Activated naive CD4-positive, alpha-beta T cell treated with anti-CD3 and anti-CD28 coated beads, Interleukin-2, amount 50 U/mL, for 72 hours (primary cell): ENCODE measurements around the gene PTPRD. TPM values are rescaled to one million over a fixed set of nuclear protein-coding genes. Genes with fewer than 3 reads are reported as not detected.
A peak's percentile ranks its signal among the peaks of the same experiment; 100 is the strongest.

Experiments used
- ATAC-seq, 2 donors: fragments of 150-1000 bp; cut with Tn5 transposase; 2 replicates each; pipeline ENCODE4 v1.10.0; 2021; ENCODE audit warnings: mild to moderate bottlenecking in 2 of 2, moderate library complexity in 2 of 2
- DNase-seq, 2 donors: peaks; one replicate each; pipeline ENCODE4 v3.0.0; 2021 to 2022; ENCODE audit warnings: low spot score in 2 of 2
- H3K27ac Mint-ChIP-seq, 2 donors: one replicate each; pipeline ENCODE4 v1.8.0; 2022; ENCODE audit warnings: mild to moderate bottlenecking in 2 of 2, mixed read lengths in 2 of 2
- H3K36me3 Mint-ChIP-seq, 2 donors: one replicate each; pipeline ENCODE4 v1.8.0; 2022; ENCODE audit warnings: mixed read lengths in 2 of 2
- H3K9me3 Mint-ChIP-seq, 2 donors: one replicate each; pipeline ENCODE4 v1.8.0; 2022; ENCODE audit warnings: mixed read lengths in 2 of 2
- total RNA-seq, 2 donors: library from RNA; stranded (reverse); gene quantifications; one replicate each; pipeline ENCODE4 v1.2.3, GENCODE V29; 2022

The PTPRD gene
- total RNA-seq, 2 donors from 2014 or later, result not detected

DNA sequence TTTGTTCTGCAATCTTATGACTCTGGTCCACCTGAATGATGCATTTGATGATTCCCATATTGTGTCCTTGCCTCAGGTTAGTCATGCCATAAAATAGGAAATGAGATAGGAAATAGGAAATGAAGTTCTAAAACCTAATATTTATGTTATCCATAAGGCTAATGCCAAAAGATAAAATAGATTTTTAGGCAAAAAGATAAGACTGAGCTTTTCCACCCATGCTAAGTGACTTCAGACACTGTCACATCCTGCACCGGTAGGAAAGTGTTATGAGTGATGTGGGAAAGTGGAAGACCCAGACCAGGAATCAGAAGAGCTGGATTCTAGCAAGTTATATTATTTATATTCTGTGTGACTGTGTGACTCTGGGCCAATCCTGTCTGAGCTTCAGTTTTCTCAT is 2212.4 kb downstream of the PTPRD start:
- H3K9me3 Mint-ChIP-seq, result no peaks in the 10 kb centered on the region
- no peak for DNase-seq
- no peak for ATAC-seq
- no peaks in the 10 kb centered on the region for H3K36me3 Mint-ChIP-seq
- no peak overlapping the region for H3K27ac Mint-ChIP-seq

DNA sequence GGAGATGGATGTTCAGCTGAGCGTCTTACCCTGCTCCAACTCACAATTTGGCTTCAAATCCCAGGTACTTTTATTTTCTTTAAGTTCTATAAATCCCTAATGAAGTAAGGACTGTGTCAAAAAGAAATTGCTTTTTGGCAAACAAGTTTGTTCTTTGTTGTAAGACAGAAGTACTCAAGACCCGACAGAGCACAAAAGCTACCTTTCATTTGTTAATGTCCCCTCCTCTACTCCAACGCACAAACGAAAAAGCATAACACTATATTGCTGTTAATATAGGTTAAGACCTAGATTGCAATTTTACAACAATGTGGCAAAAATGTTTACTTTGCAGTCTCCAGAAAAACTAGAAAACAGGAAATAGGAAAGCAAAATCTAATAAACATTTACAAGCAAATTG is 2217.8 kb downstream of the PTPRD start:
- Mint-ChIP-seq H3K27ac (no peak overlapping the region), H3K9me3 (peaks cover 0 to 6% of the 10 kb centered on the region in 2 donors), H3K36me3 (no peaks in the 10 kb centered on the region)
- no peak for DNase-seq
- no peak for ATAC-seq

DNA sequence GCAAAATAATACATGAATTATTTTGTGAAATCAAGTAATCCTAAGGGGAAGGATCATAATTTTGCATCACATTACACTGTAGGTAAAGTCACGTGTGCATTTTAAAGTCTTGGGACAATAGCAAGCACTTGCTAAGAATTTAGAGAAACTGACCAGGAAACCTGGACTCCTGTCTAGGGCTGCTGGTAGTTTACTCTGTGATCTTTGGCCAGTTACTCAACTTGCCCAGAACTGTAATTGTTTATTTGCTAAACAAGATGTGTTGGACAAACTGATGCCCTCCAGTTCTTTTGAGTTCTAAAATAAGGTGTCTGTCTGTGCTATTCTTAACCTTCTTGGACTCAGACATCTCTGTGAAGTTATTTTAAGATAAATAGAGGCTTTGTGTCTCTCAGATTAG is 2218.5 kb downstream of the PTPRD start:
- Mint-ChIP-seq H3K36me3 (no peaks in the 10 kb centered on the region), H3K27ac (no peak overlapping the region), H3K9me3 (peaks cover 0 to 6% of the 10 kb centered on the region in 2 donors)
- no peak for ATAC-seq
- DNase-seq, result no peak

DNA sequence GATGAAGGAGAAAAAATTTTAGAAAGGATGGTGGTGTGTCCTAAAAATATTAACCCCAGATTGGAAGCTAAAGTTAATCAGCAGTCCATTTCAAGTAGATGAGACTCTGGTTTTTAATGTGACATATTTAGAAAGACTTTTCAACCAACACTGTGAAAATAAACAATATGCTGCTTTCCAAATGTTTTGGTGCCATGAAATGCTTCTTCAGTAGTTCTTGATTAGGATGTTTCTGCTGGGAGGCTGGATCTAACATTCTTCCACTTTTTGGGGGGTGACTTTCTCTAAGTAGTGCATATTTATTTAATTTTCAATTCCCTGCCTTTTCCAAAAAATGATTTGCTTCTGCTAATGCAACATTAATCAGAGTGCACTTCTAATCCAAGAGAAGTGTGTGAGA is 2219.9 kb downstream of the PTPRD start:
- H3K9me3 Mint-ChIP-seq, result peaks cover 0 to 6% of the 10 kb centered on the region in 2 donors
- no peak for DNase-seq
- no peak for ATAC-seq
- H3K27ac Mint-ChIP-seq, result no peak overlapping the region
- H3K36me3 Mint-ChIP-seq, result no peaks in the 10 kb centered on the region

DNA sequence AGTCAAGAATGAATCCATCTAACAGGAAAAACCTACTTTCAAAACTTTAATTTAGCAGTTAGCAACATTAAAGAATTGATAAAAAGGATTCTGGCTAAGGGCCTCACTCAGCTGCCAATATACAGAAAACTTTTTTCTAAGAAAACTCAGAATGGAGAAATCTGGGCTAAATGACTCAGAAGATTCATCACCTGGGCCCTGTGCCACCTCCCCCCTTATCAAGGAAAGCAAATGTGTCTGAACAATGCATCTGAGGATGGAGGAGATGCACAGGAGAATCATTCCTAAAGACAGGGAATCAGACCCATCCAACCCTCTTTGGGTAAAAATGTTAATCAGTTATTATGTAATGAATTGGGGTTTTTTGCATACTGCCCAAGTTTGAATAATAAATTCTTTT is 2221.2 kb downstream of the PTPRD start:
- H3K27ac Mint-ChIP-seq, result no peak overlapping the region
- H3K9me3 Mint-ChIP-seq, result peaks cover 0 to 6% of the 10 kb centered on the region in 2 donors

DNA sequence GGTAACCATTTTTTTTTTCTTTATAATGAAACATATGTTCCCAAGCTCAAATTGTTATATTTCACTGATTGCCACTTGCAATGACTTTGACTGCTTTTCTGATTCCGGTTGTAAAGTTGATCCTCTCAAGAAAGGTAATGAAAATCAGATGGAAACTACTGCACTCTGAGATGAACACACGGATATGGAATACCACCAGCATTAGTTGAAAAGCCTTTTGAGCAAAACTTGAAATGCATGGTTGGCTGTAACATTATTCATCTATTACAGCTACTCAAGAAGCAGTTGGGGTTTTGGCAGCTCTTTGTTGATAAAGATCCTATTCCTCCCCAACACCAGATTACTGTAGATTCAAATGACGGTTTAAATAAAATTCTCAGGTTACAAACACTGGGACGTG is 2221.7 kb downstream of the PTPRD start:
- DNase-seq (no peak), ATAC-seq (no peak)
- Mint-ChIP-seq H3K9me3 (peaks cover 0 to 6% of the 10 kb centered on the region in 2 donors), H3K36me3 (no peaks in the 10 kb centered on the region), H3K27ac (no peak overlapping the region)

More for the DNA sequence above, 2221.2 kb downstream of the PTPRD start:
- ATAC-seq, result no peak
- H3K36me3 Mint-ChIP-seq, result no peaks in the 10 kb centered on the region
- DNase-seq, result no peak

DNA sequence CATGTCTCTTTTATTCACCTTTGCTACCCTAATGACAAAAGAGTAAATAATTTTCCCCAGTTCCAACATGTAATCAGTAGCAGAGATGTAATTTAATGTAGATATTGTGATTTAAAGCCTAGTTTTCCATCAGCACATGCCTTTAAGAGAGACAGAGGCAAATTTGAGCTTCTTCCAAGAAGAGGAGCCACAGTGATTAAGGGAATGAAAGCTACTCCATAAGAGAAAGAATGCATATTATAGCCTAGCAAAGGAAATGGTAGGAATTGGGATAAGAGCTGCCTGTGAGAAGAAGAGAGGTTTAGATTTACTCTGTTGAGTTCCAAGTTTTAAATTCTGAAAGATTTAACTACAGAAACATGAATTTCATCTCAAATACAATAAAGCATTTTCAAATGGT is 2222.2 kb downstream of the PTPRD start:
- Mint-ChIP-seq H3K27ac (no peak overlapping the region), H3K9me3 (peaks cover 0 to 6% of the 10 kb centered on the region in 2 donors), H3K36me3 (no peaks in the 10 kb centered on the region)
- no peak for DNase-seq
- ATAC-seq, result no peak

DNA sequence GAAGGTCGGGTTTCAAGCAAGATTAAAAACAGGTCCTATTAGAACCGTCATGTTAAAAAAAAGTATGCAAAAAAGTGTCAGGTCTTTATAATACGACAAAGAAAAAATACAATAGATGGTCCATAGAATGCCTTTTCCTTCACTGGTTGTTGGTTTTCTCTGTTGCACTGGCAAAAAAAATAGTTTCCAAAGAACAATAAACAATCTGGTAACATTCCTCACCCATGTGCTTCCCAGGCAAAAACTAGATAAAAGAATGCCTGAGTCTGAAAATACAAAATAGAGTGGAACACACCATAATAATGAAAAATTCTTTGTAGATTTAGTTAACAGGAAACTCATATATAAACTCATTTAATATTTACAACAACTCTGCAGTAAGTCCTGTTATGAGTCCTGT is 2223.3 kb downstream of the PTPRD start:
- no peaks in the 10 kb centered on the region for H3K36me3 Mint-ChIP-seq
- H3K9me3 Mint-ChIP-seq, result peaks cover 0 to 6% of the 10 kb centered on the region in 2 donors
- H3K27ac Mint-ChIP-seq, result no peak overlapping the region
- DNase-seq (no peak), ATAC-seq (no peak)

DNA sequence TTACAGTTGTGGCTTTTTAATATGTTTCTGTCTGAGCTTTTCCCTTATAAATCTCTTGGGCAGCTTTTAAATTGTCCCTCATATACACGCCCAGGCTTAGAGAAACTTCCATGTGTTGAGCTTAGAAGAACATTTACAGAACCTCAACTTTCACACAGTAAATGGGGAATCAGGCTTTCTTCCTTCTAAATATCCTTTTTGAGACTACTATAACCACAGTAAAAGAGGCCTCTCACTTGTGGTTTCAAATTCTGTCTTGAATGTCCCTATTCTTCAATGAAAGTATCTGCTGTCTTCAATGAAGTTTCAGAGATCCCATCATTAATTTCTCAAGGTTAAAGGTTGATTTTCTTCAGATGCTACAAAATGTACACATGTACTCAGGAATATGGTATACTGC is 2224.7 kb downstream of the PTPRD start:
- no peaks in the 10 kb centered on the region for H3K36me3 Mint-ChIP-seq
- no peak overlapping the region for H3K27ac Mint-ChIP-seq

DNA sequence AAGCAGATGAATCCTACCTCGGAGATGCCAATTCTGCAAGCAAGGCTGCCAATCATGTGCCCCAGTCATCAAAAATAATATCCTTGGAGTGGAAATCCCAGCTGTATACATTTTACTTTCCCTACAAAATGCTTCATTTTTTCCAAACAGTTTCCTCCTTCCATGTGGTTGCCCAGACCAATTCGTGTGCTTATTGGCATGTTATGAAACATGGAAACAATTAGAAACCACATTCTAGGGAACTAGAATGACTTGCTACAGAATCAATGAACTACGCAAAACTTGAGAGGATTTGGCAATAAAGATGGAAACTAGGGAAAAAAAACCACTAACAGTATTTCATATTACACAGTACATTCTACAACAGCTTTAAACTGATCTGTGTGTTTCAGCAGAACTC is 2228.7 kb downstream of the PTPRD start:
- no peak for DNase-seq
- H3K27ac Mint-ChIP-seq, result no peak overlapping the region
- no peaks in the 10 kb centered on the region for H3K36me3 Mint-ChIP-seq
- no peak for ATAC-seq
- H3K9me3 Mint-ChIP-seq, result no peaks in the 10 kb centered on the region

More for the DNA sequence above, 2224.7 kb downstream of the PTPRD start:
- DNase-seq (no peak), ATAC-seq (no peak)
- H3K9me3 Mint-ChIP-seq, result peaks cover 0 to 6% of the 10 kb centered on the region in 2 donors

DNA sequence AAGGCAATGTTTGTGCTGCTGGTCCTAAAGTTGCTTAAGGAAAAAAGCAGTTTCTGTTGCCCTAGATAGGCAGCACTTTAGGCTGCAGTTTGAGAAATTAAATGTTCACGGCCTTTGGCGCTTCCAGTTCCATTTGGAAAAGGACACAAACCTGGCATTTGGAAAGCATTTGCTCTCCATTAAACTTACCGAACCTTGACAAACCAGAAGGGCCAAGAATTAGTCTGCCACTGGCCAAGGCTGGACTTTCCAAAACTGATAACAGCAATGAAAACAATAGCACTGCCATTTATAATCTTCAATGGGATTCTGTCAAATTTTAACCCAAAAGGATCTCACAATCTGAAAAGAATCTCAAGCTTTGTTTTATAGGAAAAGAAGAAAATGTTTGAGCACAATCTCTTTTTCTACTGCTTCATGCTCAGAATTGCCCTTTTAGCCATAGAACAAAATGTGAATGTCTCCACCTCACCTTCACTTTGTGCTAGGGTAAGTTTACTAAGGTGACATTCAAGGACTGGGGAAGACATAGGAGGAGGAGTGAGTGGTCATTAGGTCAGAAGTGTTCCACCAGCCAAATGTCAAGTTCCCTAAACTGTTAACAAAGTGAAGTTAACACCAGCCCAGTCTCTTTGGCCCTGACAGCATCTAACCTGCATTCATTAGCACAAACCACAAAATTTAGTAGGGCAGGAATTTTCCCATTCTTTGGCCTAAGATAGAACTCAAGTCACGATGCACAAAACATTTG is 2229.8 kb downstream of the PTPRD start:
- DNase-seq (no peak), ATAC-seq (no peak)
- Mint-ChIP-seq H3K27ac (no peak overlapping the region), H3K36me3 (no peaks in the 10 kb centered on the region), H3K9me3 (no peaks in the 10 kb centered on the region)

DNA sequence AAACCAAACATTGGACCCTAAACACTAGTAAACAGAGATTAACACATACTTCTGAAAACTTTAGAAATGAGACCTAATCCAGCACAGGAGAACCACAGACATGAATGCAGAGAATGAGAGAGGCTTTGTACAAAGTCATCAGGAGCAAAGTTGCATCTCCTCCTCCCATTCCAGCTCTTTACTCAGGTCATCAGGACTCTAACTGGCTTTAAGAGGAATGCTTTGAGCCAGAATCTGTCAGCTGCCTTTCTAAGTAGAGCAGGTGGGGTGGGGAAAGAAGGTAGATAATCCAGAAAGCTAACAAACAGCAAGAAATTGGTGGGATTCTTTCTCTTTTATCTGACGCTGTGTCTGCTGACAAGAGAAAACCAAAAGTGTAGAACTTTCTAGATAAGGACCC is 2230.5 kb downstream of the PTPRD start:
- Mint-ChIP-seq H3K9me3 (no peaks in the 10 kb centered on the region), H3K27ac (no peak overlapping the region), H3K36me3 (no peaks in the 10 kb centered on the region)
- no peak for ATAC-seq
- DNase-seq, result no peak

DNA sequence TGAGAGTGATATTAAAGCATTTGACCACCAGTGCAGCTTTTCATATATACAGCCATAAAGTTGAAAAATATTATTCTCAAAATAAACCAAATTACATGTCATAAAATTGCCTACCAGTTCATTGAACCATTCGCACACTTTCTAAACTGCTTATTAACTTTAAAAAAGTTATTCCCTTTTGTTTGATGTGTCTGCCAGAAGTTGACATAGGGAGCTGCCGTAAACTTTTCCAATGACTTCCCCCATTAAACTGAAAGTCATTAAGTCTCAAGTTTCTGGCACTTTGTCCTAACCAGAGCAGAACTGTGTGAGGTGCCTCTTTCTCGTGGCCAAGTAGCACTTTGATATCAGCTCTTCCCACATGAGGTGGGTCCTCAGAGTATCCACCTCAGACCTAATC is 2231.2 kb downstream of the PTPRD start:
- H3K27ac Mint-ChIP-seq, result no peak overlapping the region
- no peaks in the 10 kb centered on the region for H3K36me3 Mint-ChIP-seq
- DNase-seq (no peak), ATAC-seq (no peak)
- no peaks in the 10 kb centered on the region for H3K9me3 Mint-ChIP-seq

DNA sequence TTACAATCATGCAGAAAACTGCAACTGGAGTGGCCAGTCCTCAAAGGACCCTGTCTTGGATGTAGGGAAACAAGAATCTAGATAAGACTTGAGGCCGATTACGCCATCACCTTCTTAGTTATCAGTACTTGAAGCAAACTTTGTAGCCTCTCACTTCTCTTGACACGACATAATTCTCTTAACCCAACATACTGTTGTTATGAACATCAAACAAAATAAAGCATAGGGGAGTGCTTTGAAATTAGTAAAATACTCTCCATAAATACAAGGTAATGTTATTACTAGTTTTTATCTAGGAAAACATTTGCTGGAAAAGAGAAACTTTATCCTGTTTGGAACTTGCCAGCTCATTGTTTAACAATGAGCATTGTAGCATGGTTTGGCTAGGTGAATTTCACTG is 2238.3 kb downstream of the PTPRD start:
- Mint-ChIP-seq H3K36me3 (no peaks in the 10 kb centered on the region), H3K27ac (no peak overlapping the region), H3K9me3 (no peaks in the 10 kb centered on the region)
- ATAC-seq (no peak), DNase-seq (no peak)

DNA sequence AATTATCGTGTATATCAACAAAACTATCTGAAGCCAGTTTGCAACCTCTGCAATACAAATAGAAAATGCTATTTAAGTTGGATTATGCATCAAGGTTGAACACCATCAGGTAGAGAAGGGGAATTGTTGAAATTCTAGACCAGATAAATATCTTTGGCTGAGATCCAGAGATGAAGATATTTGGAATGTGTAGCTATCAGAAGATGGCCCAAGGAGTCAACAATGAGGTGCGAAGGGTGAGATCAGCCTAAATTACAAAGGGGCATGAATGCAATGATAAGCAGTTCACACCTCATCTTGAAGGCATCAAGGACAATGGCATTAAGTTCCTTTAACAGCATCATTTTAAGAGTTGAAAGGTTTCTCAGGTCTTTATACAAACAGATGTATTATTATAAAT is 2241.1 kb downstream of the PTPRD start:
- Mint-ChIP-seq H3K9me3 (no peaks in the 10 kb centered on the region), H3K36me3 (no peaks in the 10 kb centered on the region), H3K27ac (no peak overlapping the region)
- ATAC-seq, result no peak
- no peak for DNase-seq

DNA sequence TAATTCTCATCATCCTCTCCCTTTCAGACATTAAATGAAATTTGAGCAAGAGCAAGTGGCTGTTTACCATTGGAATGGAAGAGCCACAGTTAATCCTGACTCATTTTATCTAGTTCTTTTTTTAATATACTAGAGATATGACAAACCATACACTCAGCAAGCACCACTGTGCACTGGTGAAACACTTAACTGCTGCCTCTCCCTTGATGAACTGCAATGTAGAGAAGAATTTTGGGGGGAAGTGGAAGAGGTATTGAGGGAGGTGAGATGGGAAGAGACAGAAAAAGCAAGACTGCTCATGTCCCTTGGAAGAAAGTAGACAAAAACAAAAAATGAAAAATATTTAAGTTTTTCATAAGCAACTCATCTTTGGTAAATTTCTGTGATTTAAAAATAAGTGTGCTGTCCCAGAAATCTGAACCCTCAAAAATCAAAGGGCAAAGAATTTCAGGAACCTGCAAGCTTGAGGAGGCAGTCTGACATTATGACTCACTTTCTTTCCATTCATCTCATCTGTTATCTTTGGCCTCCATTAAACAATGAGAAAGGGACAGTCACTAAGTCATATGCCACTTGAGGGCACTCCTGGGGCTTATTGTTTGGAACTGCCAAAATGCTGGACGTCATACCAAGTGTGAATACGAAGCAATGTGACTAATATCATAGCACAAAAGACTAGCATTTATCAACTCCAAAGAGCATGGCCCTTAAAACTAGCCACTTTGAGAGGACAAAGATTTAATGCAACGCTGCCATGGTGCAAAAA is 2246.5 kb downstream of the PTPRD start:
- peak; percentile 36 to 88 for ATAC-seq
- no peak for DNase-seq
- H3K27ac Mint-ChIP-seq, result no peak overlapping the region
- no peaks in the 10 kb centered on the region for H3K9me3 Mint-ChIP-seq
- no peaks in the 10 kb centered on the region for H3K36me3 Mint-ChIP-seq

DNA sequence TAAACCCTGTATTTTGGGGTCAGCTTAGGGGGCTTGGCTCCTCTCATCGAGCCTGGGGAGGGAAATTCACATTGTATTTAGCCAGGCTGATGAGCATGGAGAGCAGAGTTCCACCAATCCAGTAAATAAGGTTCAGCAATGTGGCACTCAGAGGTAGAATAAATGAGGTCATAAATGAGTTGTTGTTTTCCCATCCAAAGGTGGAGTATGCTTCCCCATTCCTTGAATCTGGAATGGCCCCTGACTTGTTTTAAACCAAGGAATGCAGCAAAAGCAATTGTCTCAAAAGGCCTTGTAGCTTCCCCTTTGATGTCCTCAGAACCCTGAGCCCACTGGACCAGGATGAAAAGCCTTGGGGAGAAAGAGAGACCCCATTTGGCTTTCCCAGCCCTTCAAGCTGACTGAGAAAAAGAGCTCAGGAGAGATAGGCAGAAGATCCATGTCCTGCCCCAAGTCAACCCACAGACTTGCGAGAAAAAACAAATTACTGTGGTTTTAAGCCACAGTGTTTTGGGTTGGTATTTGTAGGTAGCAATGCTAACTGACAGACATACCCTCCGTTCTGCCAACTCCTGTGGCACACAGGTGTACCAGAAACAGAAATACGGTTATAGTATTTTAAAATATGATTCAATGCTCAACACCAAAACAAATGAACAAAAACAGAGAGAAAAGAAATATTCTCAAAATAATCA is 2247.2 kb downstream of the PTPRD start:
- Mint-ChIP-seq H3K27ac (no peak overlapping the region), H3K36me3 (no peaks in the 10 kb centered on the region), H3K9me3 (no peaks in the 10 kb centered on the region)
- DNase-seq (no peak), ATAC-seq (peak in 1 of 2 donors; percentile 65)
